K562 (cell line): ENCODE results near the gene ZFPM1. TPM values are rescaled to one million over a fixed set of nuclear protein-coding genes. Genes with fewer than 3 reads are reported as not detected.

Experiments
- ATAC-seq: fragments of 200-7000 bp; cut with Tn5 transposase; 3 replicates; pipeline ENCODE4 v1.9.1; 2020; ENCODE audit warnings: moderate library complexity
- BruUV-seq: library from RNA; stranded (reverse); fragments of 400-500 nt; replicated peaks from 2 replicates; lab custom pipeline; 2021; lab: Mats Ljungman, UMichigan
- CTCF ChIA-PET: fragments of 300-600 bp; formaldehyde crosslinking; extraction: SDS; loops from one replicate; lab custom pipeline; 2021; ENCODE audit warnings: low intra/inter-chr PET ratio; lab: Yijun Ruan, JAX
- POLR2A ChIA-PET: fragments of 300-600, 350-650 bp; sonication (Branson Sonifier 250); formaldehyde crosslinking; extraction: SDS; loops from one replicate; lab custom pipeline; 2021; ENCODE audit warnings: antibody characterized with exemption, inconsistent platforms; lab: Yijun Ruan, JAX
- DNase-seq, 4 experiments: peaks; one replicate each; pipeline versions ENCODE4 v3.0.0 to v3.0.0-alpha.2; 2011 to 2018; ENCODE audit warnings: low spot score in 3 of 4, mixed read lengths in 3 of 4; ENCODE audit errors: extremely low read depth in 1 of 4
- FAIRE-seq: peaks from 2 replicates; lab custom pipeline; 2011; peaks lifted over from hg19 to GRCh38; lab: Jason Lieb, UNC
- H2AFZ ChIP-seq: 2 replicates; pipeline ENCODE4 v1.6.0; 2011; ENCODE audit warnings: low read depth, low read length, control low read depth, inconsistent platforms
- H3K27ac ChIP-seq: fragments of 200-600 bp; 3 replicates; pipeline ENCODE4 v1.8.0; 2011; ENCODE audit warnings: low read depth, mild to moderate bottlenecking, control low read depth, inconsistent platforms, low read length, moderate library complexity, mixed read lengths; ENCODE audit errors: extremely low read depth
- H3K27me3 ChIP-seq, 2 experiments: fragments of 300-600 bp in 1 of 2; 2 replicates in 1 of 2; 3 replicates in 1 of 2; pipeline versions ENCODE4 v1.6.0 to v1.8.0; 2011; ENCODE audit warnings: inconsistent platforms in 2 of 2, low read length in 2 of 2, mild to moderate bottlenecking in 1 of 2, mixed read lengths in 1 of 2, moderate library complexity in 1 of 2; ENCODE audit not compliant: control insufficient read depth in 2 of 2, insufficient read depth in 2 of 2
- H3K36me3 ChIP-seq: fragments of 300-600 bp; 3 replicates; pipeline ENCODE4 v1.8.0; 2011; ENCODE audit warnings: mild to moderate bottlenecking, low read length, inconsistent platforms; ENCODE audit not compliant: control insufficient read depth, insufficient read depth
- H3K4me1 ChIP-seq, 2 experiments: fragments of 200-600 bp in 1 of 2; replicated peaks in 1 of 2; 2 replicates in 1 of 2; 3 replicates in 1 of 2; pipeline versions ENCODE4 v1.5.1 to v1.8.0; 2011; ENCODE audit warnings: inconsistent platforms in 2 of 2, low read length in 2 of 2, mild to moderate bottlenecking in 1 of 2, mixed read lengths in 1 of 2, moderate library complexity in 1 of 2; ENCODE audit not compliant: control insufficient read depth in 2 of 2, insufficient read depth in 2 of 2
- H3K4me2 ChIP-seq: 2 replicates; pipeline ENCODE4 v1.6.1; 2011; ENCODE audit warnings: low read length, control low read depth, inconsistent platforms, mixed read lengths; ENCODE audit not compliant: insufficient read depth
- H3K4me3 ChIP-seq: fragments of 200-600 bp; sonication (generic), shearing (Covaris generic); 2 replicates; pipeline ENCODE4 v1.5.1; 2016; ENCODE audit warnings: control low read depth, inconsistent platforms
- H3K79me2 ChIP-seq: fragments of 200-600 bp; 3 replicates; pipeline ENCODE4 v1.8.0; 2011; ENCODE audit warnings: low read length, inconsistent platforms; ENCODE audit not compliant: control insufficient read depth, insufficient read depth
- H3K9ac ChIP-seq, 2 experiments: 2 replicates each; pipeline versions ENCODE4 v1.6.0 to v1.6.1; 2011; ENCODE audit warnings: low read depth in 2 of 2, low read length in 2 of 2, control low read depth in 1 of 2, inconsistent platforms in 1 of 2, mild to moderate bottlenecking in 1 of 2, mixed read lengths in 1 of 2; ENCODE audit not compliant: insufficient read depth in 1 of 2
- H3K9me1 ChIP-seq: one replicate; pipeline ENCODE4 v1.6.0; 2011; ENCODE audit warnings: inconsistent platforms, mild to moderate bottlenecking, low read length, moderate library complexity; ENCODE audit not compliant: control insufficient read depth, insufficient read depth
- H3K9me3 ChIP-seq: replicated peaks from 2 replicates; pipeline ENCODE4 v1.5.1; 2011; ENCODE audit warnings: low read depth, low read length, inconsistent platforms; ENCODE audit not compliant: control insufficient read depth, insufficient read depth
- H4K20me1 ChIP-seq: replicated peaks from 2 replicates; pipeline ENCODE4 v1.6.1; 2011; ENCODE audit warnings: low read length, inconsistent platforms, mixed read lengths; ENCODE audit not compliant: control insufficient read depth, insufficient read depth
- CEBPZ ChIP-seq: fragments of 150-350 bp; IDR thresholded peaks from 2 replicates; pipeline ENCODE4 v1.6.1; 2014; ENCODE audit warnings: low read depth, mild to moderate bottlenecking, low read length, borderline replicate concordance
- SRF ChIP-seq, 2 experiments: fragments of 250-450, 450-650 bp in 1 of 2; sonication (Bioruptor Pico) in 1 of 2; sonication (generic) in 1 of 2; formaldehyde crosslinking; IDR thresholded peaks; 2 replicates each; pipeline versions ENCODE4 v1.5.0 to v1.5.1; 2020 to 2022; ENCODE audit warnings: mild to moderate bottlenecking in 1 of 2, missing genetic modification reagents in 1 of 2
- ZBTB33 ChIP-seq: sonication (generic); formaldehyde crosslinking; IDR thresholded peaks from 2 replicates; pipeline ENCODE4 v1.8.1; 2023; ENCODE audit warnings: mild to moderate bottlenecking, missing genetic modification reagents
- WGBS: fragments of 100-300 bp; shearing (Covaris generic); methylation state at CpG from one replicate; pipeline ENCODE4 v1.1.6; 2016; ENCODE audit warnings: low coverage, mixed read lengths; ENCODE audit not compliant: insufficient coverage; ENCODE audit errors: missing lambda C conversion rate; 5-methylcytosine and 5-hydroxymethylcytosine counted together
- in situ Hi-C: fragments of 300-500 bp; cut with MboI; formaldehyde crosslinking; loops from 4 replicates; pipeline ENCODE4 v1.15.0; 2018; ENCODE audit warnings: inconsistent platforms, mixed read lengths
- intact Hi-C: fragments of 100-400 bp; cut with micrococcal nuclease; formaldehyde crosslinking; loops from 2 replicates; pipeline ENCODE4 v1.14.2; 2022
- polyA plus RNA-seq, 8 experiments: library from polyadenylated mRNA; depleted of rRNA in 4 of 8; stranded (reverse) in 5 of 8; unstranded in 3 of 8; fragments of >200 nt; fragmentation: Nextera tagmentation in 2 of 8; fragmentation: Illumina TruSeq in 1 of 8; extraction: Ambion mirVana in 2 of 8; extraction: Trizol in 1 of 8; gene quantifications; 2 replicates each; pipeline versions ENCODE4 v1.2.1 to v1.2.3, GENCODE V29; 2011 to 2014; ENCODE audit warnings: inconsistent platforms in 1 of 8, missing spikeins in 1 of 8
- total RNA-seq, 7 experiments: library from RNA; depleted of rRNA in 6 of 7; stranded (reverse); fragments of >200 nt in 6 of 7; fragmentation: Illumina TruSeq in 2 of 7; extraction: Trizol in 2 of 7; gene quantifications; 2 replicates each; pipeline versions ENCODE4 v1.2.1 to v1.2.3, GENCODE V29; 2011 to 2021; ENCODE audit warnings: low replicate concordance in 1 of 7

The ZFPM1 gene
- total and polyA plus RNA-seq, 9 of the 15 experiments (the other 6 are each of a cell fraction or from before 2014, with no cell fraction given), result 0.03 to 35.9 (median 1.4) TPM

- TF ChIP-seq CEBPZ, result no peak
- TF ChIP-seq, all 486 proteins: peak for 7
These were observed 97.2 kb downstream of the ZFPM1 start (continued) for GRCh38 chr16:88550246-88550661.

GRCh38 chr16:88552166-88552565 is 99.1 kb downstream of the ZFPM1 start:
- Histone ChIP-seq H3K79me2 (no peaks in the 10 kb centered on the region), H3K9me1 (no peaks in the 10 kb centered on the region), H3K27me3 (peaks cover 7 to 18% of the 10 kb centered on the region in 2 experiments; a peak in 3 of 5 replicates), H3K27ac (no peak overlapping the region), H3K9me3 (peaks cover 6% of the 10 kb centered on the region), H4K20me1 (no peaks in the 10 kb centered on the region; the same call in 1 of the 2 replicates), H3K4me3 (no peak overlapping the region), H3K9ac (peak overlapping the region in 1 of 2 experiments; percentile 88; a peak in 2 of 4 replicates), H3K36me3 (no peaks in the 10 kb centered on the region), H3K4me1 (peaks cover 25 to 53% of the 10 kb centered on the region in 2 experiments), H3K4me2 (peak overlapping the region; percentile 2; the same call in 1 of the 2 replicates), H2AFZ (peak overlapping the region; percentile 26)
- CTCF ChIA-PET, result no interaction called here
- POLR2A ChIA-PET, result no interaction called here
- 53% methylated on average over 10 of the region's 10 CpGs for WGBS
- no peak for FAIRE-seq
- no TSS peak for BruUV-seq
- TF ChIP-seq SRF (CRISPR knock-in tag; IDR thresholded peaks at IDR 0.05) (no peak), ZBTB33 (CRISPR knock-in tag) (peak; percentile 45; the same call in 1 of the 2 replicates)
- in situ Hi-C loops (no loop called here), intact Hi-C loops (no loop called here)
- ATAC-seq, result no peak
- peak in 1 of 4 experiments; percentile 26 for DNase-seq
